Pancreas (tissue), 10 donors: Measurements from ENCODE around the gene NCOA4. TPM values are rescaled to one million over a fixed set of nuclear protein-coding genes. Genes with fewer than 3 reads are reported as not detected.

ENCODE experiments used
- ATAC-seq, 4 donors: fragments of 200-7000 bp; cut with Tn5 transposase; one replicate each; pipeline versions ENCODE4 v1.8.0 to v1.9.1; 2020; ENCODE audit warnings: mild to moderate bottlenecking in 4 of 4, moderate library complexity in 4 of 4
- DNase-seq, 6 donors: peaks; one replicate each; pipeline ENCODE4 v3.0.0-alpha.2; 2020
- FAIRE-seq: peaks from 2 replicates; lab custom pipeline; 2012; peaks lifted over from hg19 to GRCh38; lab: Jason Lieb, UNC
- H3K27ac ChIP-seq, 4 donors: fragments of 200-600 bp; sonication (generic); 1 replicate in 3 of 4; 2 replicates in 1 of 4; pipeline versions ENCODE4 v1.5.0 to v1.8.0; 2020
- H3K27me3 ChIP-seq, 4 donors: fragments of 200-600 bp; one replicate each; pipeline ENCODE4 v1.8.0; 2021
- H3K36me3 ChIP-seq, 3 donors: fragments of 200-600 bp; sonication (generic) in 1 of 3; one replicate each; pipeline versions ENCODE4 v1.5.0 to v1.8.0; 2020 to 2021
- H3K4me1 ChIP-seq, 3 donors: fragments of 200-600 bp; one replicate each; pipeline ENCODE4 v1.8.0; 2021
- H3K4me3 ChIP-seq, 4 donors: fragments of 200-600 bp; sonication (generic) in 2 of 4; one replicate each; pipeline versions ENCODE4 v1.5.0 to v1.8.0; 2020 to 2021
- H3K9me3 ChIP-seq, 4 donors: fragments of 200-600 bp; one replicate each; pipeline ENCODE4 v1.8.0; 2021
- WGBS, 2 donors: extraction: QIAGEN DNeasy Blood & Tissue Kit; methylation state at CpG; one replicate each; pipeline ENCODE4 v1.1.7; 2013; 5-methylcytosine and 5-hydroxymethylcytosine counted together
- intact Hi-C, 3 donors: fragments of 100-400 bp; cut with DNase I; formaldehyde crosslinking; loops; one replicate each; pipeline versions ENCODE4 v1.11.1 to v1.14.2; 2022
- polyA plus RNA-seq, 2 donors: library from polyadenylated mRNA; stranded (reverse); fragments of 200-250 nt; gene quantifications; one replicate each; pipeline ENCODE4 v1.2.3, GENCODE V29; 2013
- total RNA-seq, 6 donors: library from RNA; stranded (reverse); fragmentation: NEBNext Ultra II Directional in 4 of 6; extraction: Animal tissue kit (Norgen Biotek cat#: 25700) in 4 of 6; gene quantifications; one replicate each; pipeline versions ENCODE4 v1.2.1 to v1.2.4, GENCODE V29; 2021 to 2023
- TF ChIP-seq, protein P1 (sequence below), 4 donors: fragments of 200-600 bp; sonication (generic) in 3 of 4; IDR thresholded peaks; one replicate each; pipeline versions ENCODE4 v1.5.0 to v1.8.0; 2021; ENCODE audit warnings: antibody characterized with exemption in 4 of 4
- donor health status: healthy with polysubstance abuse.
- donor health status: DM: no; HTN: no; CAD: no; lungs with moderate emphysema.
- donor health status: DM: no; HTN: no; CAD: no.
- donor health status: control.
- donor health status: control.
- donor health status: Bipolar disorder and iron deficiency.
- donor health status: DM: yes; HTN: yes; CAD: no.
- donor health status: DM: no; HTN: no; CAD: no.
- donor health status: DM: no; HTN: no; CAD: no.
- donor health status: DM: yes; HTN: yes; CAD: no.

NCOA4 gene
- total and polyA plus RNA-seq, 8 donors, result 16.7 to 69.4 (median 55.8) TPM

DNA sequence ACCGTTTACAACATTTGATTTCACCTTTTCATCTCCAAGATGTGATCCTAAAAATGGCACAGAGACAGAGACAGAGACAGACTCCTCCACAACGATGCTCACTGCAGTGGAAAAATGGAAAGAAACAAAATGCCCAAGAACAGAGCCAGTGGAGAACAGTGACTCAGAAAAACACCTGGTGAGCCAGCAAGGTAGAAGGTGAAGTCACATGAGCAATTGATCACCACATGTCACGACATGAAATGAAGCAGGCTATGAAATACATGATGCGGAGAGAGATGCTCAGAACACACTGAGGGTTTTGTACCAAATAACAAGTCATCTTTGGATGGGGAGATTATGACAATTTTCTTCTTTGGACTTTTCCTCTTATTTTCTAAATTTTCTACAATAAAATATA is 12.1 kb upstream of the NCOA4 start:
- no peak for FAIRE-seq
- intact Hi-C loops, result no loop called here
- 44 to 51% methylated on average over 4 of the region's 4 CpGs for WGBS, 2 donors

DNA sequence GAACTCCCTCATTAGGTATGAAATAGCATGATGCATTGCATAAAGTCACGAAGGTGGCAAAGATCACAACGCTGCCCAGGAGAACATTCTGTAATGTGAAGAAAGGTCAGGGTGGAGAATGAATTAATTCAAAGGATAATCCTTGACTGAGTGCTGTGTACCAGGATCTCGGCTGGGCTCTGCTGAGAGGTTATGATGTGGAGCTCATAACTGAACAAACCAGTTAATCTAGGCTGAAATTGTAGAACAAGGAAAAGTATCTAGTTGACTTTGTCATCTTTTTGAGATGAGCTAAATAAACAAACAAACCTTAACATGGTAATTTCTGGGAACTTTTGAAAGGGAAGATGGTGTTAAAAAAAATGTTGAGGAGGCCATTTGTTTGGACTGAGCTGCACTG is 9.6 kb upstream of the NCOA4 start:
- no peak for FAIRE-seq
- ATAC-seq, result no peak

More for the DNA sequence above, 12.1 kb upstream of the NCOA4 start:
- ATAC-seq, result no peak
- no peak overlapping the region for H3K4me3 ChIP-seq
- no peaks in the 10 kb centered on the region for H3K9me3 ChIP-seq
- H3K4me1 ChIP-seq, result no peaks in the 10 kb centered on the region
- no peaks in the 10 kb centered on the region for H3K36me3 ChIP-seq
- no peak overlapping the region for H3K27ac ChIP-seq
- no peaks in the 10 kb centered on the region for H3K27me3 ChIP-seq
- DNase-seq, result no peak
- TF ChIP-seq, protein P1, sequence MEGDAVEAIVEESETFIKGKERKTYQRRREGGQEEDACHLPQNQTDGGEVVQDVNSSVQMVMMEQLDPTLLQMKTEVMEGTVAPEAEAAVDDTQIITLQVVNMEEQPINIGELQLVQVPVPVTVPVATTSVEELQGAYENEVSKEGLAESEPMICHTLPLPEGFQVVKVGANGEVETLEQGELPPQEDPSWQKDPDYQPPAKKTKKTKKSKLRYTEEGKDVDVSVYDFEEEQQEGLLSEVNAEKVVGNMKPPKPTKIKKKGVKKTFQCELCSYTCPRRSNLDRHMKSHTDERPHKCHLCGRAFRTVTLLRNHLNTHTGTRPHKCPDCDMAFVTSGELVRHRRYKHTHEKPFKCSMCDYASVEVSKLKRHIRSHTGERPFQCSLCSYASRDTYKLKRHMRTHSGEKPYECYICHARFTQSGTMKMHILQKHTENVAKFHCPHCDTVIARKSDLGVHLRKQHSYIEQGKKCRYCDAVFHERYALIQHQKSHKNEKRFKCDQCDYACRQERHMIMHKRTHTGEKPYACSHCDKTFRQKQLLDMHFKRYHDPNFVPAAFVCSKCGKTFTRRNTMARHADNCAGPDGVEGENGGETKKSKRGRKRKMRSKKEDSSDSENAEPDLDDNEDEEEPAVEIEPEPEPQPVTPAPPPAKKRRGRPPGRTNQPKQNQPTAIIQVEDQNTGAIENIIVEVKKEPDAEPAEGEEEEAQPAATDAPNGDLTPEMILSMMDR (IDR thresholded peaks at IDR 0.05), result no peak

DNA sequence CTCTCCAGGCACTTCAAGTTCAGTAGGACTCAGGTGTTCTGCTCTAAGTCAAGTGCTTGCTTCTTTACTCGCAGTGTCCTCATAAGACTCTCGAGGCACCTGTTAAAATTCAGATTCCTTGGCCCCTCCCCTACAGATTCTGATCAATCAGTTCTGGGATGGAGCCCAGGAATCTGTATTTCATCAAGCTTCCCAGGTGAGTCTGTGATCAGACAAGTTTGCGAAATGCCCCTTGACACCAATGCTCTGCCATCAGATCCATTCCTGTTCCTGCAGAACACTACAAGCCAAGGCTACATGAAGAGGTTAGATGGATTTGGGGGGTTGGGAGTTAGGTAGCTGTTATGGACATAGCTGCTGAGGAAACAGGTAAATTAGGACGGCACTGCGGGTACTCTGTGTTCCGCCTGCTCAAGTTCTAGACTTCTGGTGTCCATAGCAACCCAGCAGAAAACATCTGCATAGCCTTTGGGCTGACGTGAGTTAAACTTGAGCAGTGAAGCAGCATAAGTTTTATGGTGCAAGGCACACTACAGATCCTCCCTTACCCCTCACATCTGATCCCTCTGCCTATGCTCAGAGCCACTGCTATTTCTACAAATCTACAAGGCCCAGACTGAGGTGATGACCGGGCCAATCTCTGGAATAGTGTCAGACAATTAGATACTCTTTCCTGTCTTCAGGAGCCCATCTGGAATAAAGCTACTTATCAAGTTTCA is 6.8 kb upstream of the NCOA4 start:
- Histone ChIP-seq H3K27me3 (no peaks in the 10 kb centered on the region), H3K9me3 (no peaks in the 10 kb centered on the region), H3K4me3 (no peak overlapping the region), H3K27ac (no peak overlapping the region), H3K36me3 (no peaks in the 10 kb centered on the region), H3K4me1 (no peaks in the 10 kb centered on the region)
- intact Hi-C loops, result no loop called here
- TF ChIP-seq, protein P1 (IDR thresholded peaks at IDR 0.05), result no peak
- DNase-seq (no peak), ATAC-seq (peak in 1 of 4 donors; percentile 44), FAIRE-seq (no peak)
- 85 to 86% methylated on average over 8 of the region's 8 CpGs for WGBS, 2 donors

More for the DNA sequence above, 9.6 kb upstream of the NCOA4 start:
- H3K27me3 ChIP-seq, result no peaks in the 10 kb centered on the region
- intact Hi-C loops, result no loop called here
- H3K36me3 ChIP-seq, result no peaks in the 10 kb centered on the region
- TF ChIP-seq, protein P1 (IDR thresholded peaks at IDR 0.05), result no peak
- H3K9me3 ChIP-seq, result no peaks in the 10 kb centered on the region
- DNase-seq, result no peak
- 64 to 74% methylated on average over 3 of the region's 3 CpGs for WGBS, 2 donors
- no peaks in the 10 kb centered on the region for H3K4me1 ChIP-seq
- H3K4me3 ChIP-seq, result no peak overlapping the region
- H3K27ac ChIP-seq, result no peak overlapping the region

DNA sequence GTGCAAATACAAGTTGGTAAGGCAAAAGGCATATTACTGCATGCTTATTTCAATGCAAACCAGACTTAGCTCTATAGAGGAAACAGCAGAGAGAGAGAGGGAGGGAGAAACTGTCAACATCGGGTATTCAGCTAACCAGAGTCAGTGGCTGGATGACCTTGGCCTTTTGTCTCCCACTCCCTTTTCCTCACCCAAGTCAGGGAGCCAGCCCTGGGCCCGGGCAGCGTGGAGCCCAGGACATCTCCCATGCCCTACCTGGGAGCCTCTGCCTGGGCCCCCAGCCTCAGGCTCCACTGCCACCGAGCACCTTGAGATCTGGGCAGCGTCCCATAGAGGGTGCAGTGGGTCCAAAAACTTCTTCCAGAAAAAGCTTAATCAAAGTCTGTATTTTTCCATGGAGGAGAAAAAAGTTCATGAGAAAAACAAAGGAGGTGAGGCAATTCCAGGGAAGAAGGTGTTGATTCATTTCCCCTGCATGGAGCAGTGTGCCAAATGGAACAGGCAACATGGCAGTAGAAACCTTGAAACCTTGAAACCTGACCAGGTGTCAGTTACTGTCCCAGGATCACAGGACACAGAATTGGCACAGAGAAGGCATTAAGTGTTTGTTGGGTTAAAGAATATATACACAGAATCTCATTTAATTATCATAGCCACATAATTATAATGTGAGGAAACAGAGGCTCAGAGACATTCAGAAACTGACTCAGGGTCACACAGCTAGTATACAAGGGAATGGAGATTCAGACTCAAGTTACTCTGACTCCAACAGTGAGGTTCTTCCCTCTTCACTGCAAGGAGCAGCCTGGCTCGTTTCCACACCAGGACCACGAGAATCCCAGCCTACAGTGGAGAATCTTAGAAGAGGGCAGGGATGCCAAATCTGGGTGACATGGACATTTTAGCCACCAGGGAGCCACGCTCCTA is 5.8 kb upstream of the NCOA4 start:
- intact Hi-C loops, result no loop called here
- no peak for FAIRE-seq
- Histone ChIP-seq H3K4me1 (no peaks in the 10 kb centered on the region), H3K27ac (no peak overlapping the region), H3K36me3 (no peaks in the 10 kb centered on the region), H3K27me3 (no peaks in the 10 kb centered on the region), H3K4me3 (no peak overlapping the region), H3K9me3 (no peaks in the 10 kb centered on the region)
- TF ChIP-seq, protein P1 (IDR thresholded peaks at IDR 0.05), result no peak
- peak in 2 of 4 donors; percentile 22 to 59 for ATAC-seq
- DNase-seq, result no peak
- 52 to 61% methylated on average over 8 of the region's 8 CpGs for WGBS, 2 donors
